NCI-H2029 treated with DMSO at 0.1 percent for 48 hours (cell line): ENCODE results near the gene CCDC116.
"Not testable (repeated sequence)": the region's sequence is repeated elsewhere in the genome, so short reads cannot be mapped to it uniquely, and the experiment has no call there.

Source experiments
- DNase-seq: peaks from one replicate; lab custom pipeline; 2025; lab: John Stamatoyannopoulos, UW

CCDC116 gene

DNA sequence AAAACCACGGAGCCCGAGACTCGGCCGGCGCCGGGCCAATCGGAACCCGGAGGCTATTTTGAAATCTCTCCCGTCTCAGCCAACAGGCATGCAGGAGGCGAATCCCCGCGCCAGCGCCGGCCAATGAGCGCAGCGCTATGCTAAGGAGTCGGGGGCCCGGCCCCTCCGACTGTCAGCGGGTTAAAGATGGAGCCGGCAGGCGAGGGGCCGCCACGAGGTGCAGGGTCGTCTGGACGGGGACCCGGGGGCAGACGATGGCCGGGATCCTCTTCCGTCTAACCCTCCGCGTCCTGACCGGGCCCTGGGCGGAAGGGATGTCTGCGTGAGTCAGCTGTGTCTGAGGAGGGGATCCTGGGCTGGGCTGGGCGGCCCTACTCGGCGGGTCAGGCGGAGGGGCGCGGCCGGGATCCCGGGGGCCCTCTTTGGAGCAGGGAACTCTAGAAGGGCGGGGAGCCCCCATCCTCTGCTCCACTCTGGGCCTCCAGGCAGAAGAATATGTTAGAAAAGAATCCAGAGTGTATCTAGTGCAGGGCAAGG, 19.5 kb downstream of the CCDC116 start:
- no peak for DNase-seq

DNA sequence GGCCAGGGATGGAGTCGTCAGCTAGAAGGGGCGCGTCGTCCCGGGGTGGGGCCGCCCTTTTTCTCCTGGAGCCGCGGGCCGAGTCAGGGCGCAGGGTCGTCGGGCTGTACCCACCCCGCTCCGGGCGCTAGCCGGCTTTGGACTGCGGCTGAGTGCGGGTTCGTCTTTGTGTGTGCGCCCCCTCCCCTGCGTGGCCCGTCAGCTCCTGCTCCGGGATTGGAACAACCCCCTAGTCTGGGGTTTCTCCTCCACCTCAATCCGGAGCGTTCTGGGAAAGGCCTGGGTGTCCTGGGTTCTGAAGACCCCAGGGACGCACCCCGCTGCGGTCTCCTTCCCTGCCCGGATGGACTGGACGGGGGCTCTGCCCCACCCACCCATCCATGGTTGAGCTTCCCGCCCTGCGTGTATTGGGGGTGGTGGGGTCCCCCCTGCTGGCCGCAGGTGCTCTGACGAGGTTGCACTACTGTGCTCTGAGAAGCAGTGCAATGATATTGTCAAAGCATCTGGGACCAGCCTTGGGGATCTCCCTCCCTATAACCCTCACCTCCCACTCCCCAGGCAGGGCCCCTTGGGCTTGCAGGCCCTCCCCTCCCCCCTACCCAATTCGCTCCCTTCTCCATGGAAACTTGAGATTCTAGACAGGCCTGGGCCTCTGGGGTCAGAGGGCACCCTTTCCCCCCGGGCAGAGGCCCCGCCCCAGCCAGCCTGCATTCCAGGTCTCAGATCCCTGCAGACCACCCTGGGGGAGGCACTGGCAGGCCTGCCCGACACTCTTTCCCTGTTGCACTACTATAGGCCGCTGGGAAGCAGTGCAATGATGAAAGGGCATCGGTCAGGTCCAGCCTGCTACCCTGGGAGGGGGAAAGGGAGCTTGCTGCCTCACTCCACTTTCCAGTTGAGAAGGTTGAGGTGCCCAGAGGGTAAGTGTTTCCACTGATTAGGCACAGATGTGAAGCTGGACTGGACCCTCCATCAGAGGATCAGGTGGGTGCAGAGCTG, 20.3 kb downstream of the CCDC116 start:
- no peak for DNase-seq

DNA sequence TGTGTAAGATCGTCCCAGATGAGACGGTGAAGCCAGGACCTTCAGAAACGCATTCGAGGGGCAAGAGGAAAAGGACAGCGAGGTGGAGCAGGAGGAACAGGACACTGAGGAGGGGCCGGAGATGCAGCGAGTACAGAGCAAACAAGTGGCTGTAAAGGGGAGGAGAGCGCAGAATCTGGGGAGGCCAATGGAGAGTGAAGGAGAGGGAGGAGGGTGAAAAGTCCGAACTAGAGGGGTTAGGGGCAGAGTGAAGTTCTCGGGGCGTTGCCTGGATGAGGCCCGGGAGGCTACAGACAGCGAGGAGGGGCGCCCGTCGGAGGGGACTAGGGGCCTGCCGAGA, 24.4 kb downstream of the CCDC116 start:
- no peak for DNase-seq

DNA sequence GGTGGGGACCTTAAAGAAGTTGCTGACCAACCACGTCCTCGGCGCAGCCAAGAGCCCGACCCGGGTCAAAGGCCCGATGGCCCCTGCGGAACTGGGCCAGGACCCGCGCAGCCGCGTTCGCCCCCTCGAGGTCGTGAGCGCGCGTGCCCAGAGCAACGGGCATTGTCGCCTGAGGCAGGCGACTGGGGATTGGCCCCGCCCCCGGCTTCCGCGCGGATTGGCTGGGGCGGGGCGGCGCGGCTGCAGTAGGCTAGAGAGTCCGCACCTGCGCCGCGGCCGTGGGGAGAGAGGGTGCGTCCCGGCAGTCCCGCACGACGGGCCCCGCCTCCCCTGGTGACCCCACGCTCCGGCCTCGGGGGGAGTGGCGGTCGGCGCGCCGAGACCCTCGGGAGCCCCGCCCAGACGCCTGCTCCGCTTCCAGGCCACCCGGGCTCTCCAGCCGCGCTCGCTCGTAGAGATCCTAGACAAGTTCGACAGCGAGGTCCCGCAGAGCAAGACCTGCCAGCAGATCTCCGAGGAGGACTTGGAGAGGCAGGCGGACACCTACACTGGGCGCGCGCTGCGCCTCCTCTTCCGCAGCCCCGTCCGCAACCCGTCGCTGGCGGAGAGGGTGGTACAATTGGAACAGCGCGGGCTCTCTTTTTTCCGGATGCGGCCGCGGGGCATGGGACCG, 24.9 kb downstream of the CCDC116 start:
- DNase-seq: peak; percentile 41

DNA sequence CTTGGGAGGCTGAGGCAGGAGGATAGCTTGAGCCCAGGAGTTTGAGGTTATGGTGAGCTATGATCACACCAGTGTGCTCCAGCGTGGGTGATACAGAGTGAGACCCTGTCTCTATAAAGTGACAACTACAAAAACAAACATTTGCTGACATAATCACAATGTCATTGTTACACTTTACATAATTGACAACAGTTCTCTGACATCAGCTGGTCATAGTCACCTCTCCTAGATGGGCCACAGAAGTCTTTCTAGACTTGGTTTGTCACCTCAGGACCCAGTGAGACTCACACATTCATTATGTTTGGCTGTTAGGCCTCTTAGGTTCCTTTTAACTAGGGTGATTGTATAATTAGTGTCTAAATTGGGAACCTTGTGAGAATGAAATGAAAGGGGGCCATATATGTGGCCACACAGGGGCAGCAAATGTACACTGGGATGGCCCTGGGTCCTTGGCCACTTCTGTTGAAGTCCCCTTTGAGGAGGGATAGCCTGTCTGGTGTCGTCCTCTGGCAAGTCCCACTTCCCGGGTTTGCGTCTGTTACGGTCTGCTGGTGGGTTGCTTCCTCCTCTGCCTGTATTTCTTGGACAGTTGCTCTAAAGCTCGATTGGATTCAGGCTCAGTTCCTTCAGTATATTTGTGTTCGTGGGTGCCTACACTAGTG, 27.4 kb downstream of the CCDC116 start:
- DNase-seq: no peak

DNA sequence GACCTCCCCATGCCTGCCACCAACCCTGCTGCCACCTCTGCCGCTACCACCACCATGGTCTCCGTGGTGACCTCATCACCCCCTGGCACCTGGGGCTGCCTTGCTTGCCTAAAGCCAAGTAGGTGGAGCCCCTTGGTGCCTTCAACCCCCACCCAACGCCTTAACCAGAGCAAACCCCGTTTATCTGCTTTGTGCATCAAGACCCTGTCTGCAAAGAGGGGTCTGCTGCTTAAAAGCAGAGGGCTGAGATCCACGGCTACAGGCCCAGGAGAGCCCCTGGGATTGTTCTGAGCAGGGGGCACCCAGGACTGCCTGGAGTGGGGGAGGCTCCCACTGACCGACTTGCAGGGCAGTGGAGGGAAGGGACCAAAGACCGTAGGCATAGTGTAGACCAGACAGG, 28.3 kb downstream of the CCDC116 start:
- DNase-seq: no peak

DNA sequence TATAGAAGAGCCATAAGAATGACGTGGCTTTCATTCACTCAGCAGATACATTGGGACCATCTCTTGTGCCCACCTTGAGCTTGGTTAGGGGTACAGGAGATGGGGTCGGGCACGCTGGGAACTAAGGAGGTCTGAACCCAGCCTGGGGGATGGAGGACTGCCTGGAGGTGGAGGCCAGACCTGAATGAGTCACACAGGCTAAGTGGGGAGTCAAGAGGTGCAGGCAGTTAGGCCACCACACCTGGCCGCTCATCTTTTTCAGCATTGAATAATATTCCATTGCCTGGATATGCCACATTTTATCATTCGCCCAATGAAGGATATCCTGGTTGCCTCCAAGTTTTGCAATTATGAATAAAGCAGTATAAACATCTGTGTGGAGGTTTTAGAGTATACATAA, 29.4 kb downstream of the CCDC116 start:
- no peak for DNase-seq

DNA sequence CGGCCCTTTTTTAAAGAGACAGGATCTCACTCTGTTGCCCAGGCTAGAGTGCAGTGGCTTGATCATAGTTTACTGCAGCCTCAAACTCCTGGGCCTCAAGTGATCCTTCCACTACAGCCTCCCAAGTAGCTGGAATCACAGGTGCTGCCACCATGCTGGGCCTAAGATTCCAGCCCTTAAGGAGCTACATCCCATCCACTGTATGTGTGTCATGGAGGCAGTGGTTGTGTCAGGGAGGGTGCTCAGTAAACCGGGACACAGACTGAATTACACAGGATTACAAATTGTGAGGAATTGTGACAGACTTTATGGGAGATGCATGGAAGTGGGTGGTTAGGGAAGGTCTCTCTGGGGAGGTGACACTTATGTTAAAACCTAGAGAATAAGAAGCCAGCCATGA, 31.2 kb downstream of the CCDC116 start:
- DNase-seq: no peak

DNA sequence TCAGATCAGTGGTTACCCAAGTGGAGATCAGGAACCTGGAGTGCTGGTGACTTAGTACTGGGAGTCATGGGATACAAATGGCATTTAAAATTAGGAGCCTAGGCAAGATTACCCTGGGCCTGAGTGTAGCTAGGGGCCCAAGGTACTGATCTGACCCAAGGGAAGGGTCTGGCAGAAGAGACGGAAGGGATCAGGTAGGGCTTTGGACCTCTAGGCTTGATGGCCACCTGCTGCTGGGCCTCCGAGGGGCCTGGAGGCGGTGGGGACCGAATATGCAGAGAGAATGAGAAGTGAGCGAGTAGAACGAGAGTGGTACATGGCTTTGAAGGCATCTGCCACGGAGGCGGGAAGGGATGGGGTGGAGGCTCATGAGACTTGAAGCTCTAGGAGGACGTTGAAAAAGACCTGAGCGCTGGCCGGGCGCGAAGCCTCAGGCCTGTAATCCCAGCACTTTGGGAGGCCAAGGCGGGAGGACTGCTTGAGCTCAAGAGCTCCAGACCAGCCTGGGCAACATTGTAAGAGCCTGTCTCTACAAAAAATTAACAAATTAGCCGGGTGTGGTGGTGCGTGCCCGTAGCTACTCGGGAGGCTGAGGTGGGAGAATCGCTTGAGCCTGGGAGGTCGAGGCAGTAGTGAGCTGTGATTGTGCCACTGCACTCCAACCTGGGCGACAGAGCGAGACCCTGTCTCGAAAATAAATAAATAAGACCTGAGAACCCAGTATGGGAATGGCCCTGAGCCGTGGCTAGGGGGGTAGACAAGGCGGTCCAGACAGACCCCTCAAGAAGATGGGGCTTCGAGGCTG, 32.7 kb downstream of the CCDC116 start:
- DNase-seq: no peak

DNA sequence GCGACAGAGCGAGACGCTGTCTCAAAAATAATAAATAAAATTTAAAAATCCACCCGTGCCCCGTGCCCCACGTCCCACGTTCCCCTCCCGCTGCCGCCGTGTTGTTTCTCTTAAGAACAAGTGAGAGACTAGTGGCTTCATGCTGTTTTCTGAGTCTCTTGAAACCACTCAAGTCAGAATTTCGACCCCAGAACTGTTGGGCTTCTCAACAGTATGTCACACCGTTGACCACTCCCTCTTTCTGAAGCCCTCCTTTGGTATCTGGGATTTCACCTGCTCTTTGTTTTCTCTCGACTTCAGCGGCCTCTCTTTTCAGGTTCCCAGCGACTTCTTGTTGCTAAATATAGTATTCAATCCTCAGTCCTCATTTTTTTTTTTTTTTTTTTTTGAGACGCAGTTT, 34.2 kb downstream of the CCDC116 start:
- DNase-seq: no peak

DNA sequence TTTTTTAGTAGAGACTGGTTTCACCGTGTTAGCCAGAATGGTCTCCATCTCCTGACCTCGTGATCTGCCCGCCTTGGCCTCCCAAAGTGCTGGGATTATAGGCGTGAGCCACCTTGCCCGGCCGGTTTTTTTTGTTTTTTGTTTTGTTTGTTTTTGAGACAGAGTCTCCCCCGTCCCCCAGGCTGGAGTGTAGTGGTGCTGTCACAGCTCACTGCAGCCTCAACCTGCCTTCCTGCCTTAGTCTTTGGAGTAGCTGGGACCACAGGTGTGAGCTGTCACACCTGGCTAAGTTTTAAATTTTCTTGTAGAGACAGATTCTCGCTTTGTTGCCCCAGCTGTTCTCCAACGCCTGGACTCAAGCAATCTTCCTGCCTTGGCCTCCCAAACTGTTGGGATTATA, 36.5 kb downstream of the CCDC116 start:
- DNase-seq: no peak

DNA sequence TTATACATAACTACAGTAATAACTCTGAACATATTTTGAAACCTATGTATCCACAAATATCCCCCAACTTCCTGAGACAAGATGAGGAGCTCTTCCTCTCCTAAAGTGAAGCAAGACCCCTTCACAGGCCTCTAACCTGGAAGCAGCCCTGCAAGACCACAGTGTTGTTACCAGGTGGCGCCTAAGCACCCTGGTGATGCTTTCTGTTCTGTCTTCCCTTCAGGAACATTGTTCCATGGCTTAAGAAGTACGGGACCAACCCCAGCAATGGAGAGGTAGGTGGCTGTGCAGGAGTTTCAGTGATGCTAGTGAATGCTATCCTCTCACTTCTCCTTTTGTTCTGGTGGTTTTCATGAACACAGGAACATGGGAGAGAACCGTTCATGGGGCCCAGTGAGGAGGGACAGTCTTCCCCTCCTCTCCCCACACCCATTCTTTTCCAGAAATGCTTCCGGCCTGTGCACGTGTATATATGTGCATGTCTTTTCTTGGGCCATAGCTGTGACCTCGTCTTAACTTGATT, 39.6 kb downstream of the CCDC116 start:
- DNase-seq: no peak

DNA sequence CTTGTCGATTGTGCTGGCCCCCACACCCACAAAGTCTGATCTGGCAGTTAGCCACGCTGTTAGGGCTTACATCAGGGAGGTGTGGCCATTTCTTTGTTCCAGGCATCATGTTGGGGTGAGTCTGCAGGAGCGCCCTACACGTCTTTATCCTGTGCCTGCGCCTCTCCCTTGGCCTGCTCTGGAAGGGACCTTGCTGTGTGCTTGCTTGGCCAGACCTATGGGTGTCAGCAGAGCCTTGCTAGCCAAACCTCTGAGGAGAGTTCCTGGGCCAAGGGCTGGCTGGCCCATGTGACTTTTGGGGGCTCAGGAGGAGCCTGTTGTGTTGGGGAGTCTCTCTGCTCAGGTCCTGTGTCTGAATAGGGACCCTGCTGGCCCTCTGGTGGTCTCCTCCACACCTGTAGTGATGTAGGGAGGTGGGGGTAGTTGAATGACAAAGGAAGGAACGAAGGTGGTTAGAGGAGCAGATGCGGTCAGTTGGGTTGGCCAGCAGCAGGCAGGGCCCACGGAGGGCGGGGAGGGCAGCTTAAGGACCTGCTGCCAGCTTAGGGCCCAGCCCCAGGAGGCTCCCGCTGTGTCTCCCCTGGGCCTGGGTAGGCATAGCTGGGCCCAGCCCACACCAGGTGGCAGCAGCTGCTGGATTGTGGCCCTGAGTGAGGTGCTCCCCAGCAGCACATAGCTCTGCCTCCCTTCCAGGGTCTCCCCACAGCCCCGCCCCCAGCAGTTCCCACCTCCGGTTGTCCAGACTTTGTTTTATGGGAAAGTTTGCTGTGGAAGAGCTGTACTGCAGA, 41.2 kb downstream of the CCDC116 start:
- DNase-seq: no peak

DNA sequence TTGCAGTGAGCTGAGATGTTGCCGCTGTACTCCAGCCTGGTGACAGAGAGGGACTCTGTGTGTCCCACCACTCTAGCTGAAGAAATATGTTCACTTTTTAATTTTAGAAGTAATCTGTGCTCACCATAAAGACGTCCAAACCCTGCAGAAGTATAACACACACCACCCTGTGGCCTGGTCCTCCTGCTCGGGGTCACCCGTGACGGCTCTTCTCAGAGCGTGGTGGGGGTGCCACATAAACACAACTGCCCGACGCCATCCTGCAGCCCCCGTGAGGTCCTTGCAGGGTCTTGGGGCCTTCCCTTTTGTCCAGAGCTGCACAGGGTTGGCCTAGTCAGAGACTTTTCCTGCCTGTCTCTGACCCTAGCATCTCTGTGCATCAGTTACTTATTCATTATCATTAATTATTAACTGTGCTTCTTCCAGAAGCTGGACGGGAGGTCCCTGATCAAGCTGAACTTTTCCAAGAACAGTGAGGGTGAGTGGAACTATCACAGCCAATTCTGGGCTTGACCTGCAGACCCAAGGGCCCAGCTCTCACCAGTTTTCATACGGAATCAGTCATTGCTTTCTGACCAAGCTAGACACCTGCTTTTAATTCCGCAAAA, 42.2 kb downstream of the CCDC116 start:
- DNase-seq: no peak

DNA sequence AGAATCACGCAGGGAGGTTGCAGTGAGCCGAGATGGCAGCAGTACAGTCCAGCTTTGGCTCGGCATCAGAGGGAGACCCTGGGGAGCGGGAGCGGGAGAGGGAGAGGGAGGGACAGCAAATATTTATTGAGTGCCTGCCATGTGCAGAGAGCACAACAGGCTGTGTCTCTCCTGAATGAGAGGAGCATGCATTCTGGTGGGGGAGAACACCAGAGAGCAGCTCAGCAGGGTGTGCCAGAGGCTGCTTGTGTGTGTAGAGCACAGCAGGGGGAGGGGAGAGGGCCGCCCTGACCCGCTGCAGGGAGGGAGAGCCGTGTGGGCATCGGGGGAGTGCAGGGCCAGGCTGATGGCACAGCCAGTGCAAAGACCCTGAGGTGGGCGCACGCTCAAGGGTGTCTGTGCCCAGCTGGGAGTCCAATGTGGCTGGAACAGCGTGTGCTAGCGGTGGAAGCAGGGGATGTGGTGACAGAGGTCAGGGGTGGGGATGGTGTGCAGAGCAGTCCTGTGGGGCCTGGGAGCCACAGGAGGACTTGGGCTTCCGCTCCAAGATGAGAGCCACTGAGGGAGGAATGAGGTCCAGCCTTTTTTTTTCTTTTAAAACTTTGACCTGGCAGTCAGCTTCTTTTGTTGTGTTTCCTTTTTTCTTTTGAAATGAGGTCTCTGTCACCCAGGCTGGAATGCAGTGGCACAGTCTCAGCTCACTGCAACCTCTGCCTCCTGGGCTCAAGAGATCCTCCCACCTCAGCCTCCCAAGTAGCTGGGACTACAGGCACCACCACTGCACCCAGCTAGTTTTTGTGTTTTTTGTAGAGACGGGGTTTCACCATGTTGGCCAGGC, 45.3 kb downstream of the CCDC116 start:
- DNase-seq: no peak

DNA sequence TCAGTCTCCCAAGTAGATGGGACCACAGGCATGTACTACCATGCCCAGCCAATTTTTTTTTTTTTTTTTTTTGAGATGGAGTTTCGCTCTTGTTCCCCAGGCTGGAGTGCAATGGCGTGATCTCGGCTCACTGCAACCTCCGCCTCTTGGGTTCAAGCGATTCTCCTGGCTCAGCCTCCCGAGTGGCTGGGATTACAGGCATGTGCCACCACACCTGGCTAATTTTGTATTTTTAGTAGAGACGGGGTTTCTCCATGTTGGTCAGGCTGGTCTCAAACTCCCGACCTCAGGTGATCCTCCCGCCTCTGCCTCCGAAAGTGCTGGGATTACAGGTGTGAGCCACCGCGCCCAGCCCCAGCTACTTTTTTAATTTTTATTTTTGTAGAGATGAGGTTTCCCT, 46.3 kb downstream of the CCDC116 start:
- DNase-seq: not testable (repeated sequence)

DNA sequence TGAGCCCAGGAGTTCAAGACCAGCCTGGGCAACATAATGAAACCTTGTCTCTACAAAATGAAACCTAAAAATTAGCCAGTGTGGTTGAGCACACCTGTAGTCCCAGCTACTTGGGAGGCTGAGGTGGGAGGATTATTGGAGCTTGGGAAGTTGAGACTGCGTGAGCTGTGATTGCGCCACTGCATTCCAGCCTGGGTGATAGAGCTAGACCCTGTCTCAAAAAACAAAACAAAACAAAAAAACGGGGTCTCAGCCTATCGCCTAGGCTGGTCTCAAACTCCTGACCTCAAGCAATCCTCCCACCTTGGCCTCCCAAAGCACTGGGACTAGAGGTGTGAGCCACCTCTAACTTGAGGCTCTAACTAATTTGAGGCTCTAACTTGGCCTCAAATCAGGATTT, 46.8 kb downstream of the CCDC116 start:
- DNase-seq: no peak

DNA sequence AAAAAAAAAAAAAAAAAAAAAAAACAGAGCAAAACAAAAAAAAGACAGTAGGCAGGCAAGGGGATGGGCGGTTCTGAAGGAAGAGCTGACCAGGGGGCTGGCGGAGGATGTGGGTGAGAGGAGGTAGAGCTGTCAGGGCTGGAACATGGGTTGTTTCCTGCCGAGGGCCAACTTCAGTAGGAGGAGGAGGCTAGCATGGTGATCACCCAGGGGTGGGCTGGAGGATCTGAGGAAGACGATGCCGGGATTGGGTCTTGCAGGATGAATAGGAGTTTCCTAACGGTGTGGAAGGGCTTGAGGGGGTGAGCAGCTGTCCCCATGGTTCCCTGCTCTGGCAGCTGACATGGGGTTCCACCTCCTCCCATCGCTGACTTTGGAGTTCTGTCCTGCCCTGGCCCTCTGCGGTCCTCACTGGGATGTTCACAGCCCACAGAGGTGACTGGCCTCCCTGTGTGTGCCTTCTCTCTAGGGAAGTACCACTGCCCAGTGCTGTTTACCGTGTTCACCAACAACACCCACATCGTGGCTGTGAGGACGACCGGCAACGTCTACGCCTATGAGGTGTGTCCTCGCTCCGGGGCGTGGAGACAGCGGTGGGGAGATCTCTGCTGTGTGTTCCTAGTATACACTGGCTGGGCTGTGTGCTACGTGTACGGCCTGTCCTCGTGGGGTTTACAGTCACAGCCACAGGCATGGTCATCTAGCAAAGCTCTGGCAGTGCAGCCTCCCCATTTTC, 48.4 kb downstream of the CCDC116 start:
- DNase-seq: no peak
